GM18517 (cell line): ENCODE results near the gene GGNBP2.

Experiments
- ATAC-seq: cut with Tn5 transposase; IDR thresholded peaks from one replicate; pipeline ENCODE4 v1.9.1; 2021; ENCODE audit warnings: mild to moderate bottlenecking, moderate library complexity; ENCODE audit not compliant: unreplicated experiment

The GGNBP2 gene

DNA sequence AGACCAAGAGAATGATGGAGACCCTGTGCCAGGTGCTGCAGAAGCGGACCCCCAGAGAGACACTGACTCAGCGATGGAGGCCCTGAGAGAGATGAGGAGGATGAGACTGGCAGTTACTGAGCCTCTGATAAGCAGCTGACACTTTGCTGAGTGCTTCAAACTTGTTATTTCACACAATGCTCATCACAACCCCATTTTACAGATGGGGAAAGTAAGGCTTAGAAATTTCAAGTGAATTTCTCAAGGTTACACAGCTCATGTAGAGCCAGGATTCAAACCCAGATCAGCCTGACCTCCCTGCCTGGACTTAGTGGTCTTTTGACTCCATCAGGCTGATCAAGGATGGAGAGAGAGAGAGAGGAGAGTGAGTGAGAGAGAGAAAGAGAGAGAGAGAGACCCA is 83.9 kb downstream of the GGNBP2 start:
- no peak for ATAC-seq

DNA sequence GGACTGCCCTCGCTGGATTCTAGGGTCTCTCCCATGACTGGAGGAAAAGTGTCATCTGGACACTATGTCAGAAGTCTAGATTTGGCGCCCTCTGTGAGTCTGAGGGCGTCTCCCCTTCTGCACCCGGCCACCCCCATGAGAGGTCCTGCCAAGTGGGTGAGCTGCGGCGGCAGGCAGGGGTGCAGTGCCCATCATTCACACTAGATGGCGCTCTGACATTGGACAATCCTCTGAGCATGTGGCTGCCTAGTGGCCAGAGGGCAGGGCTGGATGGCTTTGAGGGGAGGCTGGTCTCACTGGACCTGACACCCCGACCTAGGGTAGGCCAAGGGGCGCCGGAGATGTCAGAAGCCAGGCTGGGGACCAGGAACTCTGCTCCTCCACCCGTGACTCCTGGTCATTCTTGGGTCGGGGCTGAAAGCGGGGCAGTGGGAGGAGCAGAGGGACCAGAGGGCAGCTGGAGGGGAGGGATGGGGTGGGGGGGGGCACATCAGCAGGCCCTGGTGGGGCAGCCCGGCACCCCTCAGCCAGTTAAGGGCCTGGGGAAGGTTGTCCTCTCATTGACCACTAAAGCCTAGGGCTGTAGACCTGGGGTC is 84.6 kb downstream of the GGNBP2 start:
- no peak for ATAC-seq

DNA sequence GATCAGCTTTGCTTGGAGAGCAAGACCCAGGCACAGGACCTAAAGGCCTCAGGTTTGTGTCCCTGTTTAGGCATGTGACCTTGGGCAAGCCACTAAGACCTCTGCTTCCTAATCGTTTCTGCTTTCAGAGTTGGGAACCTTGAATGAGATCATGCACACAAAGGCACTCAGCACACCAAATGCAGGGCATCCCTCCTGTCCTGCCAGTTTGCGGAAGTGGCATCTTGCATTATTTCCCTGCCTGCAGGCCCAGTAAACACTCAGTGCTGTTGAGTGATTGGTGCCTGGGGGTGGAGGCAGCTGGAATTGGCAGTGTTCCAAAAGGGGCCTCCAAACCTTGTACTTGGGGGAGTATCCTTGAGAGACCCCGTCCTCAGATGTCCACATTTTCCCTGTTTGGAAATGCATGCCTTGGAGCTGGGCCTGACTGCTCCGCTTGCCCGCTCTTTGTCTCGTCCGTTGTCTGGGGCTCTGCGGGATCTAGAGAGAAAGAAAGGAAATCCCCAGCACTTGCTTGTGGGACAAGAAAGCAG is 85.3 kb downstream of the GGNBP2 start:
- no peak for ATAC-seq

DNA sequence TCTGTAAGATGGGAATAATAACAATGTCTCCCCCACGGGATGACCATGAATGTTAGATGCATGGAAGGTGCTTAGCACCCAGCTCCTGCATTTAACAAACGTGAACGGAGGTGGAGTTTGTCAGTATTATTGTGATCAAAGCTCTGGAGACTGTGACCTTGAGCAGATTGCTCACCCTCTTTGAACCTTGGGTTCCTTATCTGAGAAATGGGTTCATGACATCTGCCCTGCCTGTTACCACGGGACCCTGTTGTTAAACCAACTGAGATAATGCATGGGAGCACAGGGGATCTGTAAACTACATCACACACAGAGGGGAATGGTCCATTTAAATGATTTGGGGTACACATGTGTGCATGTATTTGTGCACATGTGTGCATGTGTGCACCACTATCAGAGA is 86.3 kb downstream of the GGNBP2 start:
- ATAC-seq, result no peak

DNA sequence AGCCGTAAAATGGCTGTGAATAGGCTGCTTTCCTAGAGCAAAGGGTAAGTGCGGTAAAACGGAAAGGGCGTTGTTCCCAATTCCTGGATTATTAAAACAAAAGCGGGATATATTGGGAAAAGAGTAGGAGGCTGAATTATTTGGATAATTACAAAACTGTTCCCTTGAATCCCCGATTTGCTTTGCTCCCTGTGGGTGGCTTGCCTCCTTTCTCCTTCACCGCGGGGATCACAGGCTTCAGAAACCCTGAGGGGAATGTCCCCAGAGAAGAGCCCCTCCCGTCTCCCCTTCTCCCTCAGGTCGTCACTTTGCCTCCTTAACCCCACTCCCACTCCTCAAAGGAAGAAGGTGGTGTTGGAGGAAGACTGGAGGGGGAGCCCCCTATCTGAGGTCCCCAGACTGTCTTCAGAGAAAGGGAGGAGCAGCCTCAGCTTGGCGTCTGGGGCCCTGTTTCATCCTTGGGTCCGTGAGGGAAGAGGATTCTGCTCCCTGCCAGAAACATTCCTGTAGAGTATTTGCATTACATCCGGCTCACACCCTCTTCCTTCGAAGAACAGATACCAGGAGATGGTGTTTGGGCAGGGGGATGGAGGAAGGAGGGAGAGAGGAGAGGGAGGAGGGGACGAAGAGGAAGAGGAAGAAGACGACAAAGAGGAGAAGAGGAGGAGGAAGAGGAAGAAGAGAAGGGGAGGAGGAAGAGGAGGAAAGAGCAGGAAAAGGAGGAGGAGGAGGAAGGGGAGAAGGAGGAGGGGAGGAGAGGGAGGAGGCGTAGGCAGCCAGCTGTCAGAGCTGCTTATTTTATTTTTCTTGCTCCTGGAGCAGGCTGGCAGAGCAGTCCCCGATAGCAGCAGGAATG is 88.4 kb downstream of the GGNBP2 start:
- ATAC-seq, result no peak
